ENCODE measurements around the gene CCNA1. TPM values are rescaled to one million over a fixed set of nuclear protein-coding genes. Genes with fewer than 3 reads are reported as not detected.

CCNA1 gene
- not detected for total RNA-seq

GRCh38 chr13:36432106-36432544, at the start of gene CCNA1:
TSS of gene CCNA1 (plus strand) at chr13:36432495. CDS start at chr13:36433057, 562 bp downstream.
- DNase-seq (ENCODE audit: low spot score): no peak
- TF ChIP-seq CTCF (IDR thresholded peaks at IDR 0.05): no peak
- Histone ChIP-seq H3K36me3 (no peaks in the 10 kb centered on the region), H3K27ac (no peak within 1 kb of the TSS), H3K4me1 (peaks cover 0 to 26% of the 10 kb centered on the region in 2 donors), H3K27me3 (peaks cover 5 to 22% of the 10 kb centered on the region in 2 donors), H3K4me3 (peak within 1 kb of the TSS; percentile 40 to 53), H3K9me3 (no peaks in the 10 kb centered on the region)

DNA sequence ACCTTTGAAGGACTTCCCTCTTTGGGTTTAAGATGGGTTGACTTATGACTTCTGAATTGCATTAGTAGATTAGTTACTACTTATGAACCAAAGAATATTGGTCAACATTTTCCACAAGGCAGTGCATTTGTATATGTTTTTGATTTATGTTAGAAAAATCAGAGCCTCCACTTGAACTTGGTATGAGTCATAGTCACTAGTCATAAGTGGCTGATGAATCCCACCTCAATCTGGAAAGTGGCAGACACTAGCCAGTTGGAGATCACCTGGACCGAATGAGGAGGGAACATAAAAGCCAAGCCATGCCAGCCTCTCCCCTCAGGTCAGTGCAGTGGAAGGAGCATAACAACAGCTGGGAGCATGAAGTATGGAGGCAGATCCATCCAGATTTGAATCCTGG, 46.8 kb upstream of the CCNA1 start:
- Histone ChIP-seq H3K27ac (no peak overlapping the region), H3K9me3 (no peaks in the 10 kb centered on the region), H3K4me1 (no peaks in the 10 kb centered on the region), H3K36me3 (no peaks in the 10 kb centered on the region), H3K27me3 (no peaks in the 10 kb centered on the region), H3K4me3 (no peak overlapping the region)
- TF ChIP-seq CTCF (IDR thresholded peaks at IDR 0.05): no peak
- no peak for DNase-seq (ENCODE audit: low spot score)

DNA sequence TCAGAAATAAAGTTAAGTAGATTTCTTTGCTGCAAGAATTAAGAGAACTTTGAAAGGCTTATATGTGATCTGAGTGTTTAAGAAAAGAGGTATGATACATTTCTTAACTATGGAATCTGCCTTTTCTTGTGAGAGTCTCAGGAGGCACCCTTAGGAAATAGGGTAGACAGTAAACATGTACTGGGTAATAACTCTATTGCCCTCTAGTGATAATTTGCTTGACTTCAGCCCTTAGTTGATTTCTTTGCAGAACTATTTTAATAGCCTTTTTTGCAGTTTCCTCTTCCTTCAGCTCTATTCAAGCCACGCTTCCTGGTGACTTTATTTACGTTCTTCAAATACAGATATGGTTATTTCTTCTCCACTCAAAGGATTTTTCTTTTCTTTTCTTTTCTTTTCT, 37.0 kb upstream of the CCNA1 start:
- Histone ChIP-seq H3K4me3 (no peak overlapping the region), H3K36me3 (no peaks in the 10 kb centered on the region), H3K4me1 (no peaks in the 10 kb centered on the region), H3K27ac (no peak overlapping the region), H3K27me3 (no peaks in the 10 kb centered on the region), H3K9me3 (no peaks in the 10 kb centered on the region)
- no peak for DNase-seq (ENCODE audit: low spot score)
- TF ChIP-seq CTCF (IDR thresholded peaks at IDR 0.05): peak in 1 of 2 donors; percentile 56

- TF ChIP-seq CTCF (IDR thresholded peaks at IDR 0.05): no peak
- Histone ChIP-seq H3K4me1 (no peaks in the 10 kb centered on the region), H3K27ac (no peak overlapping the region), H3K9me3 (no peaks in the 10 kb centered on the region), H3K27me3 (no peaks in the 10 kb centered on the region), H3K36me3 (no peaks in the 10 kb centered on the region), H3K4me3 (no peak overlapping the region)
- no peak for DNase-seq (ENCODE audit: low spot score)
Observed at GRCh38 chr13:36405151-36405550, 27.1 kb upstream of the CCNA1 start.

GRCh38 chr13:36412736-36413135, 19.6 kb upstream of the CCNA1 start:
- no peaks in the 10 kb centered on the region for H3K4me1 ChIP-seq
- DNase-seq (ENCODE audit: low spot score): no peak
- no peaks in the 10 kb centered on the region for H3K27me3 ChIP-seq
- peaks cover 0 to 8% of the 10 kb centered on the region in 2 donors for H3K9me3 ChIP-seq
- H3K36me3 ChIP-seq: no peaks in the 10 kb centered on the region
- no peak overlapping the region for H3K27ac ChIP-seq
- no peak overlapping the region for H3K4me3 ChIP-seq
- no peak for TF ChIP-seq CTCF (IDR thresholded peaks at IDR 0.05)

GRCh38 chr13:36413161-36413560, 19.1 kb upstream of the CCNA1 start:
- DNase-seq (ENCODE audit: low spot score): no peak
- no peaks in the 10 kb centered on the region for H3K36me3 ChIP-seq
- no peaks in the 10 kb centered on the region for H3K4me1 ChIP-seq
- no peaks in the 10 kb centered on the region for H3K27me3 ChIP-seq
- H3K27ac ChIP-seq: no peak overlapping the region
- TF ChIP-seq CTCF (IDR thresholded peaks at IDR 0.05): no peak
- no peak overlapping the region for H3K4me3 ChIP-seq
- H3K9me3 ChIP-seq: peaks cover 0 to 8% of the 10 kb centered on the region in 2 donors
